HCT116 (cell line): Measurements from ENCODE around the gene U2AF2. TPM values are rescaled to one million over a fixed set of nuclear protein-coding genes. Genes with fewer than 3 reads are reported as not detected.

Experiments
- ATAC-seq: fragments of 200-7000 bp; cut with Tn5 transposase; 2 replicates; pipeline ENCODE4 v1.9.1; 2020; ENCODE audit warnings: mild to moderate bottlenecking, moderate library complexity
- BruUV-seq: library from RNA; stranded (reverse); fragments of 400-500 nt; replicated peaks from 2 replicates; lab custom pipeline; 2021; lab: Mats Ljungman, UMichigan
- CTCF ChIA-PET: fragments of 300-600 bp; sonication (Branson Sonifier 250); formaldehyde crosslinking; loops from one replicate; lab custom pipeline; 2021; ENCODE audit warnings: antibody characterized with exemption; lab: Charles Lee
- POLR2A ChIA-PET: fragments of 300-600, 350-600 bp; sonication (Branson Sonifier 250); formaldehyde crosslinking; loops from one replicate; lab custom pipeline; 2021; ENCODE audit warnings: antibody characterized with exemption; lab: Charles Lee
- RAD21 ChIA-PET, 2 experiments: fragments of 300-600 bp; sonication (Branson Sonifier 250); formaldehyde crosslinking; loops; one replicate each; lab custom pipeline; 2023; ENCODE audit warnings: low total read pairs in 2 of 2; ENCODE audit not compliant: uncharacterized antibody in 2 of 2, unreplicated experiment in 2 of 2, low non-redundant PET in 1 of 2; lab: Charles Lee
- DNase-seq: peaks from one replicate; pipeline ENCODE4 v3.0.0-alpha.2; 2010; ENCODE audit warnings: low read depth, low spot score
- H2AFZ ChIP-seq: fragments of 200-600 bp; shearing (Covaris generic), sonication (generic); 2 replicates; pipeline ENCODE4 v1.6.1; 2017; ENCODE audit warnings: low read depth, mixed run types, mixed read lengths, antibody characterized with exemption, low read length; ENCODE audit not compliant: poor library complexity, severe bottlenecking
- H3K27ac ChIP-seq: 2 replicates; pipeline ENCODE4 v1.5.1; 2012; ENCODE audit warnings: low read depth, low read length
- H3K27me3 ChIP-seq: fragments of 200-600 bp; sonication (generic); 2 replicates; pipeline ENCODE4 v1.6.1; 2016; ENCODE audit warnings: mixed run types, low read length, mixed read lengths; ENCODE audit not compliant: insufficient read depth
- H3K36me3 ChIP-seq, 2 experiments: fragments of 200-500 bp in 1 of 2; fragments of 200-600 bp in 1 of 2; sonication (Bioruptor generic) in 1 of 2; sonication (generic) in 1 of 2; 2 replicates each; pipeline versions ENCODE4 v1.5.1 to v1.6.1; 2014 to 2016; ENCODE audit warnings: low read length in 2 of 2, inconsistent platforms in 1 of 2, mixed read lengths in 1 of 2, mixed run types in 1 of 2; ENCODE audit not compliant: insufficient read depth in 2 of 2, control insufficient read depth in 1 of 2
- H3K4me1 ChIP-seq, 2 experiments: fragments of 200-600 bp in 1 of 2; sonication (generic) in 1 of 2; 2 replicates each; pipeline versions ENCODE4 v1.5.1 to v1.6.1; 2012 to 2017; ENCODE audit warnings: low read length in 2 of 2, inconsistent platforms in 1 of 2, mild to moderate bottlenecking in 1 of 2, mixed read lengths in 1 of 2, mixed run types in 1 of 2, moderate library complexity in 1 of 2; ENCODE audit not compliant: insufficient read depth in 2 of 2, control insufficient read depth in 1 of 2
- H3K4me2 ChIP-seq: fragments of 200-600 bp; sonication (generic); 2 replicates; pipeline ENCODE4 v1.6.1; 2017; ENCODE audit warnings: mixed run types, low read length, mixed read lengths
- H3K4me3 ChIP-seq, 2 experiments: fragments of 200-600 bp in 1 of 2; sonication (generic) in 1 of 2; replicated peaks in 1 of 2; 2 replicates each; pipeline ENCODE4 v1.5.1; 2011 to 2016; ENCODE audit warnings: low read length in 2 of 2, control low read depth in 1 of 2, low read depth in 1 of 2, mild to moderate bottlenecking in 1 of 2, mixed read lengths in 1 of 2, mixed run types in 1 of 2
- H3K79me2 ChIP-seq: fragments of 200-600 bp; sonication (generic); 2 replicates; pipeline ENCODE4 v1.6.1; 2017; ENCODE audit warnings: mild to moderate bottlenecking, mixed run types, low read length, moderate library complexity, mixed read lengths; ENCODE audit not compliant: insufficient read depth
- H3K9ac ChIP-seq: fragments of 200-600 bp; sonication (generic); 2 replicates; pipeline ENCODE4 v1.6.1; 2016; ENCODE audit warnings: low read length, mixed read lengths
- H3K9me2 ChIP-seq: fragments of 200-600 bp; sonication (generic), shearing (Covaris generic); 2 replicates; pipeline ENCODE4 v1.6.1; 2017; ENCODE audit warnings: mixed run types, mild to moderate bottlenecking, moderate library complexity; ENCODE audit not compliant: insufficient read depth
- H3K9me3 ChIP-seq, 2 experiments: fragments of 200-500 bp in 1 of 2; fragments of 200-600 bp in 1 of 2; sonication (Bioruptor generic) in 1 of 2; sonication (generic) in 1 of 2; 2 replicates each; pipeline ENCODE4 v1.6.1; 2014 to 2017; ENCODE audit warnings: low read length in 2 of 2, mixed read lengths in 2 of 2, inconsistent platforms in 1 of 2, low read depth in 1 of 2, mild to moderate bottlenecking in 1 of 2, mixed run types in 1 of 2, moderate library complexity in 1 of 2; ENCODE audit not compliant: control insufficient read depth in 1 of 2, insufficient read depth in 1 of 2
- H4K20me1 ChIP-seq: fragments of 200-600 bp; sonication (generic), shearing (Covaris generic); 2 replicates; pipeline ENCODE4 v1.6.1; 2017; ENCODE audit warnings: mixed run types, mild to moderate bottlenecking, moderate library complexity; ENCODE audit not compliant: insufficient read depth
- EGR1 ChIP-seq: IDR thresholded peaks from 2 replicates; pipeline ENCODE4 v1.6.1; 2012; ENCODE audit warnings: low read depth
- EZH2phosphoT487 ChIP-seq: fragments of 200-600 bp; IDR thresholded peaks from 2 replicates; pipeline ENCODE4 v1.6.1; 2018; ENCODE audit warnings: antibody characterized with exemption, borderline replicate concordance
- JUND ChIP-seq: IDR thresholded peaks from 2 replicates; pipeline ENCODE4 v1.6.1; 2012
- RAD21 ChIP-seq: IDR thresholded peaks from 2 replicates; pipeline ENCODE4 v1.6.1; 2012; ENCODE audit warnings: low read depth, mild to moderate bottlenecking
- TCF7L2 ChIP-seq: IDR thresholded peaks from 2 replicates; pipeline ENCODE4 v1.7.0; 2011; ENCODE audit warnings: borderline replicate concordance, inconsistent platforms; ENCODE audit not compliant: insufficient read depth, insufficient read length; ENCODE audit errors: extremely low read depth
- YY1 ChIP-seq: IDR thresholded peaks from 2 replicates; pipeline ENCODE4 v1.6.1; 2011; ENCODE audit warnings: low read length, low read depth, moderate library complexity, mild to moderate bottlenecking; ENCODE audit not compliant: insufficient replicate concordance; ENCODE audit errors: extremely low read depth
- ZBTB33 ChIP-seq: IDR thresholded peaks from 2 replicates; pipeline ENCODE4 v1.6.1; 2011; ENCODE audit warnings: mild to moderate bottlenecking, low read length, moderate library complexity; ENCODE audit not compliant: insufficient replicate concordance; ENCODE audit errors: extremely low read depth
- intact Hi-C: fragments of 100-400 bp; cut with micrococcal nuclease; formaldehyde crosslinking; loops from 2 replicates; pipeline ENCODE4 v1.10.0; 2022
- total RNA-seq: library from RNA; stranded (reverse); gene quantifications from one replicate; pipeline ENCODE4 v1.2.1, GENCODE V29; 2021; ENCODE audit not compliant: unreplicated experiment
- TF ChIP-seq, protein P1 (sequence below): IDR thresholded peaks from 2 replicates; pipeline ENCODE4 v1.6.1; 2012; ENCODE audit warnings: low read depth

U2AF2 gene
- total RNA-seq, 1 experiment from 2014 or later, result 259 TPM

DNA sequence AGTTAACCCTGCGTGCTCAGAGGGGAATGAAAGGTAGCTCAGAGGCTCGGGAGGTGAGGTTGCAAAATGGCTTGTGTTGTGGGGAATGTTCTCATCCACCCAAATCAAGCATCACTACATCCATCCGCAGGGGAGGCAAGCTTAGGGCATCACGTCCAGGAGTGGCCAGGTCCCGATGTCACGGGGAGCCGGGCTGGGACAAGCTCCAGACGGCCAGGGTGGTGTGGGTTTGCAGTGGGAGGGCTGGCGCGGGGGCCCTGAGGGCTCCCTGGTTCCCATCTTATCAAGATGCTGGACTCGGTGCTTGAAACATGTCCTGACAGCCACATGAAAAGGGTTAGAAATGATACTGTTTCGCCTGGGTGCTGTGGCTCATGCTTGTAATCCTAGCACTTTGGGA lies 46.0 kb downstream of the U2AF2 start:
- H4K20me1 ChIP-seq, result no peaks in the 10 kb centered on the region
- no peak overlapping the region for H3K27ac ChIP-seq
- no peak for TF ChIP-seq ZBTB33
- no peak overlapping the region for H3K9ac ChIP-seq
- ChIA-PET CTCF (no interaction called here), RAD21 (no interaction called here), POLR2A (no interaction called here)
- no peaks in the 10 kb centered on the region for H3K9me2 ChIP-seq
- no peaks in the 10 kb centered on the region for H3K9me3 ChIP-seq
- no peaks in the 10 kb centered on the region for H3K79me2 ChIP-seq
- H2AFZ ChIP-seq, result no peak overlapping the region
- H3K4me1 ChIP-seq, result no peaks in the 10 kb centered on the region
- DNase-seq, result no peak
- H3K36me3 ChIP-seq, result peaks cover 11 to 22% of the 10 kb centered on the region in 2 experiments
- ATAC-seq, result no peak
- H3K4me3 ChIP-seq, result no peak overlapping the region
- no peaks in the 10 kb centered on the region for H3K27me3 ChIP-seq
- no peak overlapping the region for H3K4me2 ChIP-seq
- no TSS peak for BruUV-seq
- intact Hi-C loops, result no loop called here

- H3K9me2 ChIP-seq, result no peaks in the 10 kb centered on the region
- POLR2A ChIA-PET, result no interaction called here
- no peaks in the 10 kb centered on the region for H3K4me1 ChIP-seq
- no peaks in the 10 kb centered on the region for H4K20me1 ChIP-seq
- no peak for DNase-seq
- no peak overlapping the region for H3K4me2 ChIP-seq
- H3K4me3 ChIP-seq, result no peak overlapping the region
- H3K9me3 ChIP-seq, result no peaks in the 10 kb centered on the region
- BruUV-seq, result no TSS peak
- no peak for ATAC-seq
- H2AFZ ChIP-seq, result no peak overlapping the region
- H3K27ac ChIP-seq, result no peak overlapping the region
- RAD21 ChIA-PET, result no interaction called here
- no peaks in the 10 kb centered on the region for H3K27me3 ChIP-seq
- TF ChIP-seq JUND, result no peak
- TF ChIP-seq, protein P1, sequence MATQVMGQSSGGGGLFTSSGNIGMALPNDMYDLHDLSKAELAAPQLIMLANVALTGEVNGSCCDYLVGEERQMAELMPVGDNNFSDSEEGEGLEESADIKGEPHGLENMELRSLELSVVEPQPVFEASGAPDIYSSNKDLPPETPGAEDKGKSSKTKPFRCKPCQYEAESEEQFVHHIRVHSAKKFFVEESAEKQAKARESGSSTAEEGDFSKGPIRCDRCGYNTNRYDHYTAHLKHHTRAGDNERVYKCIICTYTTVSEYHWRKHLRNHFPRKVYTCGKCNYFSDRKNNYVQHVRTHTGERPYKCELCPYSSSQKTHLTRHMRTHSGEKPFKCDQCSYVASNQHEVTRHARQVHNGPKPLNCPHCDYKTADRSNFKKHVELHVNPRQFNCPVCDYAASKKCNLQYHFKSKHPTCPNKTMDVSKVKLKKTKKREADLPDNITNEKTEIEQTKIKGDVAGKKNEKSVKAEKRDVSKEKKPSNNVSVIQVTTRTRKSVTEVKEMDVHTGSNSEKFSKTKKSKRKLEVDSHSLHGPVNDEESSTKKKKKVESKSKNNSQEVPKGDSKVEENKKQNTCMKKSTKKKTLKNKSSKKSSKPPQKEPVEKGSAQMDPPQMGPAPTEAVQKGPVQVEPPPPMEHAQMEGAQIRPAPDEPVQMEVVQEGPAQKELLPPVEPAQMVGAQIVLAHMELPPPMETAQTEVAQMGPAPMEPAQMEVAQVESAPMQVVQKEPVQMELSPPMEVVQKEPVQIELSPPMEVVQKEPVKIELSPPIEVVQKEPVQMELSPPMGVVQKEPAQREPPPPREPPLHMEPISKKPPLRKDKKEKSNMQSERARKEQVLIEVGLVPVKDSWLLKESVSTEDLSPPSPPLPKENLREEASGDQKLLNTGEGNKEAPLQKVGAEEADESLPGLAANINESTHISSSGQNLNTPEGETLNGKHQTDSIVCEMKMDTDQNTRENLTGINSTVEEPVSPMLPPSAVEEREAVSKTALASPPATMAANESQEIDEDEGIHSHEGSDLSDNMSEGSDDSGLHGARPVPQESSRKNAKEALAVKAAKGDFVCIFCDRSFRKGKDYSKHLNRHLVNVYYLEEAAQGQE, result no peak
- TF ChIP-seq TCF7L2, result no peak
- TF ChIP-seq RAD21, result no peak
- no peak for TF ChIP-seq EZH2phosphoT487
- no peak for TF ChIP-seq EGR1
- no peak for TF ChIP-seq YY1
- intact Hi-C loops, result no loop called here
- no peak overlapping the region for H3K9ac ChIP-seq
- H3K36me3 ChIP-seq, result peaks cover 5 to 18% of the 10 kb centered on the region in 2 experiments; a peak in 3 of 4 replicates
- H3K79me2 ChIP-seq, result no peaks in the 10 kb centered on the region
- CTCF ChIA-PET, result interaction anchor here (1.0 kb wide), 1 partner anchor 107 kb away, joined by 5 read pairs; no protein-coding TSS in a partner anchor
Observed at GRCh38 chr19:55702131-55702627, 47.3 kb downstream of the U2AF2 start.
